ENCODE results near the gene SIX3. TPM values are rescaled to one million over a fixed set of nuclear protein-coding genes. Genes with fewer than 3 reads are reported as not detected.

The SIX3 gene
- total RNA-seq, 3 donors from 2014 or later (not counting 1 experiment from before 2014, with no cell fraction given): 0.15 to 0.39 TPM; not detected in 1

DNA sequence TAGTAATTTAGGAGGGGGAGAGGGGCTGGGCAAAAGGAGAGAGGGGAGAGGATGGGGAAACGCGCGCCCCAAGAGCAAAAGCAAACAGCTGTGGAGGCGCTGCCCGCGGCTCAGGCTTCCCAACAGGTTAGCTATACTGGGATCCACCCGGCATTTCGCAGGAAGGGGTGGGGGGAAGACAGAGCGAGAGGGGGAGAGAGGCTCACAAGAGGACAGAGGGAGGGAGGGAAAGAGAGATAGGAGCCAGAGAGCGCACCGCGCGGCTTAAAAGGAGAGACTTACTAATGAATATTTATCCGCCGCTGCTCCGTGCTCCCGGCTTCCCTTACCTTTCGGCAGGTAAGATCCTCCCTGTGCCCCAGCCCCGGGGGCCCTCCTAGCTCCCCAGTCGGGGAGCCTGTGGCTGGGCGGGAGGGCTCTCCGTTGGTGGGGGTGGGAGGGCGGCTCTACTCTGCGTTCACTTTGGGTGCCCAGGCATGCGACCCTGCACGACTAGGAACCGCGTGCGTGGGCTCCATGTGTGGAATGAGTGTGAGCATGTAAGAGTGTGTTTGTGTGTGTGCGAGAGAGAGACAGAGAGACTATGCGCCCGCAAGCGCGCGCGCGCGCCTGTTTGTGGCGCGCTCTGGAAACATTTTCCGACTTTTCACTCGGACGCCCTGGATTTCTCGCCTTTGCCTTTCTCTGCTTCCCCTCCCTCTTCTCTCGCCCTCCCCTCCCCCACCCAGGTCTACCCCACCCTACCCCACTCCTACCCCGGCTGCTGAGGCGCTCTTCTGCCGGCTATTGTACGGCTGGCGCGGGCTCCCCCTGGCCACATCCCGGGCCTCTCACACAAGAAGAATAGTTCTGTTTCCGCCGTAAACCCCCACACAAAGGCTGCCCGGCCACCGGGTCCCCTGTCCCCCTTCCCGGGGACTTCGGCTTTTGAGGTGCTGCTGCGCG lies 7.2 kb upstream of the SIX3 start:
- peaks cover 52% of the 10 kb centered on the region for H3K27me3 ChIP-seq (ENCODE audit: control insufficient read depth, insufficient read depth, low read length)
- Mint-ChIP-seq H3K36me3 (no peaks in the 10 kb centered on the region), H3K27me3 (ENCODE audit: low read depth in 2 of 2) (peaks cover 54 to 62% of the 10 kb centered on the region in 2 donors), H3K4me3 (no peak overlapping the region), H3K9me3 (no peaks in the 10 kb centered on the region), H3K4me1 (no peaks in the 10 kb centered on the region), H3K27ac (no peak overlapping the region)
- DNase-seq: no peak
- 4% methylated on average over 60 of the region's 60 CpGs for WGBS (ENCODE audit: insufficient coverage)
- intact Hi-C loops (cut with micrococcal nuclease): no loop called here
- no peaks in the 10 kb centered on the region for H3K9me3 ChIP-seq (ENCODE audit: control insufficient read depth, insufficient read depth, low read length)
- no peak overlapping the region for H3K27ac ChIP-seq (ENCODE audit: low read length)
- H3K4me1 ChIP-seq (ENCODE audit: control insufficient read depth, insufficient read depth, low read length): peaks cover 18% of the 10 kb centered on the region
- H3K36me3 ChIP-seq (ENCODE audit: control insufficient read depth, insufficient read depth, low read length): no peaks in the 10 kb centered on the region
- no peak overlapping the region for H3K4me3 ChIP-seq (ENCODE audit: low read length)
- no peak for ATAC-seq
- no peak for TF ChIP-seq CTCF (IDR thresholded peaks at IDR 0.05)

- Histone ChIP-seq H3K4me1 (ENCODE audit: control insufficient read depth, insufficient read depth, low read length) (peaks cover 18% of the 10 kb centered on the region), H3K9me3 (ENCODE audit: control insufficient read depth, insufficient read depth, low read length) (no peaks in the 10 kb centered on the region), H3K27me3 (ENCODE audit: control insufficient read depth, insufficient read depth, low read length) (peaks cover 57% of the 10 kb centered on the region), H3K27ac (ENCODE audit: low read length) (no peak overlapping the region), H3K4me3 (ENCODE audit: low read length) (no peak overlapping the region), H3K36me3 (ENCODE audit: control insufficient read depth, insufficient read depth, low read length) (no peaks in the 10 kb centered on the region)
- H3K9me3 Mint-ChIP-seq: no peaks in the 10 kb centered on the region
- no peak overlapping the region for H3K27ac Mint-ChIP-seq
- no peaks in the 10 kb centered on the region for H3K4me1 Mint-ChIP-seq
- ATAC-seq (no peak), DNase-seq (no peak)
- H3K4me3 Mint-ChIP-seq: no peak overlapping the region
- WGBS (ENCODE audit: insufficient coverage): 1% methylated on average over 42 of the region's 48 CpGs
- no peaks in the 10 kb centered on the region for H3K36me3 Mint-ChIP-seq
- H3K27me3 Mint-ChIP-seq (ENCODE audit: low read depth in 2 of 2): peaks cover 56 to 66% of the 10 kb centered on the region in 2 donors
- intact Hi-C loops (cut with micrococcal nuclease): no loop called here
- no peak for TF ChIP-seq CTCF (IDR thresholded peaks at IDR 0.05)
Measured at GRCh38 chr2:44934983-44935728, 6.3 kb upstream of the SIX3 start.

DNA sequence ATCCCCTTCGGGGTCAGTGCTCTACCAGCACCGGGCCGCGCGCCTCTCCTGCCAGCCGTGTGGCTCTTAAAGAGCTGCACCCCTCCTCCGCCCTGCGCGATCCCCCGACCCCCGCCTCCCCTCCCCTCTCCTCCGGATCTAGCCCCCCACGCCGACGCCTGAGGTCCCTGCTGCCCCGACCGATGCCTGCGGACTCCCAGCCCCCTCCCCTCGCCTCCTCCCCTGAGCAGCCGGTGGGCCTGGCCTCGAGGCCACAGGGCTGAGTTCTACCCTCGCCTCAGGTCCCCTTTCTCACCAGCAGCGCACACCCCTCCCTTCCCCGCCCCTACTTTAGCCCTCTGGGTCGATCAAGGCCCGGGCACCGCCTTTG lies 5.8 kb upstream of the SIX3 start:
- H3K4me3 Mint-ChIP-seq: no peak overlapping the region
- H3K27me3 Mint-ChIP-seq (ENCODE audit: low read depth in 2 of 2): peaks cover 56 to 68% of the 10 kb centered on the region in 2 donors
- H3K27me3 ChIP-seq (ENCODE audit: control insufficient read depth, insufficient read depth, low read length): peaks cover 57% of the 10 kb centered on the region

More for the DNA sequence above, 5.8 kb upstream of the SIX3 start:
- TF ChIP-seq CTCF (IDR thresholded peaks at IDR 0.05): no peak
- peaks cover 19% of the 10 kb centered on the region for H3K4me1 ChIP-seq (ENCODE audit: control insufficient read depth, insufficient read depth, low read length)
- intact Hi-C loops (cut with micrococcal nuclease): no loop called here
- WGBS (ENCODE audit: insufficient coverage): 4% methylated on average over 25 of the region's 27 CpGs
- Mint-ChIP-seq H3K27ac (no peak overlapping the region), H3K4me1 (peaks cover 0 to under 1% of the 10 kb centered on the region in 2 donors), H3K36me3 (no peaks in the 10 kb centered on the region), H3K9me3 (no peaks in the 10 kb centered on the region)
- H3K36me3 ChIP-seq (ENCODE audit: control insufficient read depth, insufficient read depth, low read length): no peaks in the 10 kb centered on the region
- DNase-seq (no peak), ATAC-seq (no peak)
- no peak overlapping the region for H3K27ac ChIP-seq (ENCODE audit: low read length)
- H3K4me3 ChIP-seq (ENCODE audit: low read length): no peak overlapping the region
- H3K9me3 ChIP-seq (ENCODE audit: control insufficient read depth, insufficient read depth, low read length): no peaks in the 10 kb centered on the region
